ENCODE data around the gene ABHD17A. TPM values are rescaled to one million over a fixed set of nuclear protein-coding genes. Genes with fewer than 3 reads are reported as not detected.

ABHD17A gene
- total RNA-seq, 2 experiments from 2014 or later, result 112 to 113 TPM

GRCh38 chr19:1929021-1929742 is 43.9 kb upstream of the ABHD17A start:
- intact Hi-C loops (cut with micrococcal nuclease), result no loop called here
- Mint-ChIP-seq H3K27me3 (no peaks in the 10 kb centered on the region), H3K4me3 (peak overlapping the region; percentile 58), H3K27ac (no peak overlapping the region), H3K4me1 (ENCODE audit: low read depth) (peaks cover 15% of the 10 kb centered on the region), H3K9me3 (peaks cover 8% of the 10 kb centered on the region), H3K36me3 (ENCODE audit: low read depth) (peaks cover 3% of the 10 kb centered on the region)
- ChIA-PET CTCF (interaction anchor here (0.7 to 2.1 kb wide), 21 partner anchors 13 to 163 kb away, joined by 3 to 7 read pairs (median 4); partner anchors contain the start of gene ABHD17A), POLR2A (interaction anchor here (0.6 to 0.8 kb wide), 4 partner anchors 8 to 103 kb away, joined by 3 read pairs; no protein-coding TSS in a partner anchor)
- ATAC-seq (peak; percentile 93), DNase-seq (peak; percentile 87)
- TF ChIP-seq, protein P1, sequence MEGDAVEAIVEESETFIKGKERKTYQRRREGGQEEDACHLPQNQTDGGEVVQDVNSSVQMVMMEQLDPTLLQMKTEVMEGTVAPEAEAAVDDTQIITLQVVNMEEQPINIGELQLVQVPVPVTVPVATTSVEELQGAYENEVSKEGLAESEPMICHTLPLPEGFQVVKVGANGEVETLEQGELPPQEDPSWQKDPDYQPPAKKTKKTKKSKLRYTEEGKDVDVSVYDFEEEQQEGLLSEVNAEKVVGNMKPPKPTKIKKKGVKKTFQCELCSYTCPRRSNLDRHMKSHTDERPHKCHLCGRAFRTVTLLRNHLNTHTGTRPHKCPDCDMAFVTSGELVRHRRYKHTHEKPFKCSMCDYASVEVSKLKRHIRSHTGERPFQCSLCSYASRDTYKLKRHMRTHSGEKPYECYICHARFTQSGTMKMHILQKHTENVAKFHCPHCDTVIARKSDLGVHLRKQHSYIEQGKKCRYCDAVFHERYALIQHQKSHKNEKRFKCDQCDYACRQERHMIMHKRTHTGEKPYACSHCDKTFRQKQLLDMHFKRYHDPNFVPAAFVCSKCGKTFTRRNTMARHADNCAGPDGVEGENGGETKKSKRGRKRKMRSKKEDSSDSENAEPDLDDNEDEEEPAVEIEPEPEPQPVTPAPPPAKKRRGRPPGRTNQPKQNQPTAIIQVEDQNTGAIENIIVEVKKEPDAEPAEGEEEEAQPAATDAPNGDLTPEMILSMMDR (IDR thresholded peaks at IDR 0.05), result peak; percentile 95

- Mint-ChIP-seq H3K9me3 (no peaks in the 10 kb centered on the region), H3K27me3 (no peaks in the 10 kb centered on the region), H3K4me3 (no peak overlapping the region), H3K36me3 (ENCODE audit: low read depth) (no peaks in the 10 kb centered on the region), H3K27ac (no peak overlapping the region), H3K4me1 (ENCODE audit: low read depth) (peaks cover 20% of the 10 kb centered on the region)
- ATAC-seq (no peak), DNase-seq (no peak)
- CTCF ChIA-PET, result no interaction called here
- intact Hi-C loops (cut with micrococcal nuclease), result no loop called here
- POLR2A ChIA-PET, result no interaction called here
- TF ChIP-seq, protein P1 (IDR thresholded peaks at IDR 0.05), result no peak
These were observed 40.2 kb upstream of the ABHD17A start for GRCh38 chr19:1925544-1925943.

DNA sequence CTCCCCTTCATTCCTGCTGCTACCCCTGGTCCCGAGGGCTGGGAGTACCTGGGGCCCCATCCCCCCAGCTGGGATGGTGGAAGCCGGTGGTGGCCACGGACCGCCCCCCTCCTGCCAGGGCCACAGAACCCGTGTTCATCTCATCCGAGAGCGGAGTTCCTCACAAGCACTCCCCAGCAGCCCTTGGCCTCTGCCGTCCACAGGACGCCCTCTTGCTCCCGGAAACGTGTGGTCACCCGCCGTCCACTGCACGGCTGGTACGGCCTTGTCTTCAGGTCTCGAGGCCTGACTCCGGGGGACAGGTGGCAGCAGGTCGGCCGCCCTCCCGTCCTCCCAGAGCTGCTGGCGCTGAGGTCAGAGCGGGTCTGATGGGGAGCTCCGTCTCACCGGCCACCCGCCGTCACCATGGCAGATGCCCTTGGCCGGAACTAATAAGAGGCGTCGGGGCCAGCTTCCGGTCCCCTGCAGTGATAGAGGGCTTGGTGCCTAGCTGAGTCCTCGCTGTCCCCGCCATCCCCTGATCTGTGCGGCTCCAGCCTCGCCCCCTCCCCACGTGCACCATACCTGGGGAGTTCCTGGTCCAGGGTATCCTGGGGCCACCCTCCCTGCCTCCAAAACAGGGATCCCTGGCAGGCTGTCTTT is 39.1 kb upstream of the ABHD17A start:
- no peak overlapping the region for H3K4me3 Mint-ChIP-seq
- no peak overlapping the region for H3K27ac Mint-ChIP-seq
- no peaks in the 10 kb centered on the region for H3K9me3 Mint-ChIP-seq
- H3K4me1 Mint-ChIP-seq (ENCODE audit: low read depth), result peaks cover 12% of the 10 kb centered on the region
- TF ChIP-seq, protein P1 (IDR thresholded peaks at IDR 0.05), result no peak
- H3K27me3 Mint-ChIP-seq, result no peaks in the 10 kb centered on the region
- intact Hi-C loops (cut with micrococcal nuclease), result no loop called here
- CTCF ChIA-PET, result interaction anchor here (1.3 to 1.8 kb wide), 2 partner anchors 21 to 95 kb away, joined by 4 read pairs; no protein-coding TSS in a partner anchor
- peaks cover 1% of the 10 kb centered on the region for H3K36me3 Mint-ChIP-seq (ENCODE audit: low read depth)
- ATAC-seq (no peak), DNase-seq (no peak)
- POLR2A ChIA-PET, result interaction anchor here (0.6 kb wide), 1 partner anchor 166 kb away, joined by 3 read pairs; no protein-coding TSS in a partner anchor

DNA sequence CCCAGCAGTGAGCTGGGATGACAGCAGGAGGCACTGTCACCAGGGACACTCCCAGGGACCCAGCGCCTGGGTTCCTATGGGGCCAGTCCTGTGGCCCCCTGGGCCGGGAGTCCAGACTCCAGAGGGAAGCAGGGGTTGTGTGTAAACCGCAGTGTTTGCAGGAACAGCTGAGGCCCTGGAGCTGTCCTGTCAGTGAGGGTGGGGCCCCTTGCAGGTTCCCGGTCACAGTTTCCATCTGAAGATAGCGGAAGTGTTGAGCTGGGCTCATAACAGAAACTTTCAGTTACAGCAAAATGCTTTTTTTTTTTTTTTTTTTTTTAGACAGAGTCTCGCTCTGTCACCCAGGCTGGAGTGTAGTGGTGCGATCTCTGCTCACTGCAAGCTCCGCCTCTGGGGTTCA is 38.0 kb upstream of the ABHD17A start:
- Mint-ChIP-seq H3K36me3 (ENCODE audit: low read depth) (peaks cover 1% of the 10 kb centered on the region), H3K27ac (no peak overlapping the region), H3K9me3 (no peaks in the 10 kb centered on the region), H3K4me1 (ENCODE audit: low read depth) (peaks cover 11% of the 10 kb centered on the region), H3K4me3 (no peak overlapping the region), H3K27me3 (no peaks in the 10 kb centered on the region)
- POLR2A ChIA-PET, result no interaction called here
- TF ChIP-seq, protein P1 (IDR thresholded peaks at IDR 0.05), result no peak
- peak; percentile 57 for DNase-seq
- intact Hi-C loops (cut with micrococcal nuclease), result no loop called here
- CTCF ChIA-PET, result interaction anchor here (1.3 to 1.8 kb wide), 2 partner anchors 22 to 96 kb away, joined by 4 read pairs; no protein-coding TSS in a partner anchor
- peak; percentile 59 for ATAC-seq

- no peak overlapping the region for H3K27ac Mint-ChIP-seq
- ATAC-seq (no peak), DNase-seq (no peak)
- no peak overlapping the region for H3K4me3 Mint-ChIP-seq
- intact Hi-C loops (cut with micrococcal nuclease), result no loop called here
- no peaks in the 10 kb centered on the region for H3K27me3 Mint-ChIP-seq
- H3K4me1 Mint-ChIP-seq (ENCODE audit: low read depth), result peaks cover 9% of the 10 kb centered on the region
- ChIA-PET POLR2A (no interaction called here), CTCF (interaction anchor here (1.8 kb wide), 1 partner anchor 23 kb away, joined by 4 read pairs; no protein-coding TSS in a partner anchor)
- no peaks in the 10 kb centered on the region for H3K9me3 Mint-ChIP-seq
- H3K36me3 Mint-ChIP-seq (ENCODE audit: low read depth), result peaks cover 1% of the 10 kb centered on the region
- TF ChIP-seq, protein P1 (IDR thresholded peaks at IDR 0.05), result no peak
These were observed 37.5 kb upstream of the ABHD17A start for GRCh38 chr19:1922803-1923202.

Measured in activated CD8-positive, alpha-beta T cell treated with anti-CD3 and anti-CD28 coated beads for 36 hours (primary cell).